ENCODE data around the gene DYNLT1.

DYNLT1 gene

GRCh38 chr6:158625881-158626305 is 18.6 kb downstream of the DYNLT1 start:
- no peak overlapping the region for H3K27ac ChIP-seq
- peaks cover 76% of the 10 kb centered on the region for H3K36me3 ChIP-seq
- H3K9me3 ChIP-seq = no peaks in the 10 kb centered on the region
- H3K4me3 ChIP-seq (ENCODE audit: low read depth in 1 of 2, low read length in 1 of 2) = no peak overlapping the region
- no peaks in the 10 kb centered on the region for H3K4me1 ChIP-seq (ENCODE audit: control insufficient read depth in 1 of 2, insufficient read depth in 1 of 2, low read depth in 1 of 2, low read length in 1 of 2)
- H3K27me3 ChIP-seq = no peaks in the 10 kb centered on the region
- no peak for TF ChIP-seq CTCF (IDR thresholded peaks at IDR 0.05)

- Histone ChIP-seq H3K27ac (no peak overlapping the region), H3K36me3 (peaks cover 76% of the 10 kb centered on the region), H3K4me1 (ENCODE audit: control insufficient read depth in 1 of 2, insufficient read depth in 1 of 2, low read depth in 1 of 2, low read length in 1 of 2) (no peaks in the 10 kb centered on the region), H3K27me3 (no peaks in the 10 kb centered on the region), H3K4me3 (ENCODE audit: low read depth in 1 of 2, low read length in 1 of 2) (no peak overlapping the region), H3K9me3 (no peaks in the 10 kb centered on the region)
- TF ChIP-seq CTCF (IDR thresholded peaks at IDR 0.05) = no peak
Observed at GRCh38 chr6:158624684-158625682, 19.6 kb downstream of the DYNLT1 start.

GRCh38 chr6:158622545-158623190 is 21.9 kb downstream of the DYNLT1 start:
- no peak for TF ChIP-seq CTCF (IDR thresholded peaks at IDR 0.05)
- Histone ChIP-seq H3K4me3 (ENCODE audit: low read depth in 1 of 2, low read length in 1 of 2) (no peak overlapping the region), H3K36me3 (peaks cover 56% of the 10 kb centered on the region), H3K27me3 (no peaks in the 10 kb centered on the region), H3K9me3 (no peaks in the 10 kb centered on the region), H3K4me1 (ENCODE audit: control insufficient read depth in 1 of 2, insufficient read depth in 1 of 2, low read depth in 1 of 2, low read length in 1 of 2) (no peaks in the 10 kb centered on the region), H3K27ac (no peak overlapping the region)

GRCh38 chr6:158621694-158622544 is 22.6 kb downstream of the DYNLT1 start:
- no peaks in the 10 kb centered on the region for H3K27me3 ChIP-seq
- no peak overlapping the region for H3K27ac ChIP-seq
- no peak for TF ChIP-seq CTCF (IDR thresholded peaks at IDR 0.05)
- no peaks in the 10 kb centered on the region for H3K4me1 ChIP-seq (ENCODE audit: control insufficient read depth in 1 of 2, insufficient read depth in 1 of 2, low read depth in 1 of 2, low read length in 1 of 2)
- peaks cover 48% of the 10 kb centered on the region for H3K36me3 ChIP-seq
- no peaks in the 10 kb centered on the region for H3K9me3 ChIP-seq
- H3K4me3 ChIP-seq (ENCODE audit: low read depth in 1 of 2, low read length in 1 of 2) = no peak overlapping the region

GRCh38 chr6:158620963-158621693 is 23.4 kb downstream of the DYNLT1 start:
- Histone ChIP-seq H3K4me3 (ENCODE audit: low read depth in 1 of 2, low read length in 1 of 2) (no peak overlapping the region), H3K9me3 (no peaks in the 10 kb centered on the region), H3K27me3 (no peaks in the 10 kb centered on the region), H3K27ac (no peak overlapping the region), H3K36me3 (peaks cover 40% of the 10 kb centered on the region), H3K4me1 (ENCODE audit: control insufficient read depth in 1 of 2, insufficient read depth in 1 of 2, low read depth in 1 of 2, low read length in 1 of 2) (no peaks in the 10 kb centered on the region)
- TF ChIP-seq CTCF (IDR thresholded peaks at IDR 0.05) = no peak

Measured in neutrophil (primary cell).